ENCODE data around the gene PPP1R37. TPM values are rescaled to one million over a fixed set of nuclear protein-coding genes. Genes with fewer than 3 reads are reported as not detected.

Gene PPP1R37
- total RNA-seq, 1 donor from 2014 or later = 19.2 TPM

- H3K4me3 ChIP-seq (ENCODE audit: low read depth, low read length) = no peak overlapping the region
- FAIRE-seq = no peak
- TF ChIP-seq, protein P1, sequence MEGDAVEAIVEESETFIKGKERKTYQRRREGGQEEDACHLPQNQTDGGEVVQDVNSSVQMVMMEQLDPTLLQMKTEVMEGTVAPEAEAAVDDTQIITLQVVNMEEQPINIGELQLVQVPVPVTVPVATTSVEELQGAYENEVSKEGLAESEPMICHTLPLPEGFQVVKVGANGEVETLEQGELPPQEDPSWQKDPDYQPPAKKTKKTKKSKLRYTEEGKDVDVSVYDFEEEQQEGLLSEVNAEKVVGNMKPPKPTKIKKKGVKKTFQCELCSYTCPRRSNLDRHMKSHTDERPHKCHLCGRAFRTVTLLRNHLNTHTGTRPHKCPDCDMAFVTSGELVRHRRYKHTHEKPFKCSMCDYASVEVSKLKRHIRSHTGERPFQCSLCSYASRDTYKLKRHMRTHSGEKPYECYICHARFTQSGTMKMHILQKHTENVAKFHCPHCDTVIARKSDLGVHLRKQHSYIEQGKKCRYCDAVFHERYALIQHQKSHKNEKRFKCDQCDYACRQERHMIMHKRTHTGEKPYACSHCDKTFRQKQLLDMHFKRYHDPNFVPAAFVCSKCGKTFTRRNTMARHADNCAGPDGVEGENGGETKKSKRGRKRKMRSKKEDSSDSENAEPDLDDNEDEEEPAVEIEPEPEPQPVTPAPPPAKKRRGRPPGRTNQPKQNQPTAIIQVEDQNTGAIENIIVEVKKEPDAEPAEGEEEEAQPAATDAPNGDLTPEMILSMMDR (IDR thresholded peaks at IDR 0.05; ENCODE audit: insufficient read depth, low read length, severe bottlenecking) = no peak
- peak; percentile 48 for DNase-seq (ENCODE audit: low read depth)
- peaks cover 19% of the 10 kb centered on the region for H3K36me3 ChIP-seq (ENCODE audit: control insufficient read depth, insufficient read depth, low read length)
- H3K27me3 ChIP-seq (ENCODE audit: control insufficient read depth, insufficient read depth, low read length) = no peaks in the 10 kb centered on the region
Observed at GRCh38 chr19:45049073-45049736, 43.8 kb upstream of the PPP1R37 start.

- DNase-seq (ENCODE audit: low read depth) (peak; percentile 70), FAIRE-seq (no peak)
- H3K36me3 ChIP-seq (ENCODE audit: control insufficient read depth, insufficient read depth, low read length) = peaks cover 20% of the 10 kb centered on the region
- no peaks in the 10 kb centered on the region for H3K27me3 ChIP-seq (ENCODE audit: control insufficient read depth, insufficient read depth, low read length)
- TF ChIP-seq, protein P1 (IDR thresholded peaks at IDR 0.05; ENCODE audit: insufficient read depth, low read length, severe bottlenecking) = no peak
- H3K4me3 ChIP-seq (ENCODE audit: low read depth, low read length) = no peak overlapping the region
Observed at GRCh38 chr19:45050036-45050435, 42.9 kb upstream of the PPP1R37 start.

DNA sequence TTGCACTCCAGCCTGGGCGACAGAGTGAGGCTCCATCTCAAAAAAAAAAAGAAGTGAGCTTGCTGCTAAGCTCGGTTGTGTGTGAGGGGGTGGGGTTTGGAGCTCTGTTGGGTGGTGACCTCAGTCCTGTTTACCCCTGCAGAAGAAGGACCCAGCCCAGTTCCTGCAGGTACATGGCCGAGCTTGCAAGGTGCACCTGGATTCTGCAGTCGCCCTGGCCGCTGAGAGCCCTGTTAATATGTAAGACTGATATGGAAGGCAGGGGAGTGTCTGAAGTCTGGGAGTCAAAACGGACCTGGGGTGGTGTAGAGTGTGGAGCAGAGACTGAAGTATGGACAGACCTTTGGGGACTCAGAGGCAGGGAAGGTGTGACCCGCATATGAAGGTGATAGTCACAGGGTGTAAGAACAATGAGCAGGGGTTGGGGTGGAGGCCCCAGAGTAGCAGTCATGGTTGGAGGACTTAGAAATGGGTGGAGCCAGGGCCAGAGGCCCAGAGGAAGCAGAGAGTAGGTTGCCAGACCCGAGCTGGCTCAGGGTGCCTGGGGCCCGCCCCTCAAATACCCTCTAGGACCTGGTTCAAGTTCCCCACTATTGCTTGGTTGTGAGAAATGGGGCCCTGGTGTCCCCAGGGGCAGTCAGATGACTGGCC lies 40.9 kb upstream of the PPP1R37 start:
- TF ChIP-seq, protein P1 (IDR thresholded peaks at IDR 0.05; ENCODE audit: insufficient read depth, low read length, severe bottlenecking) = no peak
- no peak for FAIRE-seq
- peaks cover 26% of the 10 kb centered on the region for H3K36me3 ChIP-seq (ENCODE audit: control insufficient read depth, insufficient read depth, low read length)

DNA sequence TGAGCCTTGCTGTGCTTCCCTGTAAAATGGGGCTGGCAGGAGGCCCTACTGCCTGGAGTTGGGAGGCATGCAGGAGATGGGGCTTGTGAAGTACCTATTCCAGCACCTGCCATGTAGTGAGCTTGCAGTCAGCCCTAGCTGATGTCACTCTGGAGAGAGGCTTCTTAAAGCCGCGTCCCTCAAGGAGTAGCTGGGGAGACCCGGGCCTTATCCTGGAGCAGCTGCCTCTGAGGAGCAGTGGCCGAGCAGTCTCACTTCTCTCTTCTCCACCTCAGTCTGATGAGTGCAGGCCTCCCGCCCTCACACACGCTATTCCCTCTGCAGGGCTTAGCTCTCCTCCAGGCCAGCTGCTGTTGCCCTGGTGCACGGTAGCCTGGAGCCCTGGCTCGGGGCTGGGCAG lies 36.1 kb upstream of the PPP1R37 start:
- FAIRE-seq (no peak), DNase-seq (ENCODE audit: low read depth) (no peak)
- H3K36me3 ChIP-seq (ENCODE audit: control insufficient read depth, insufficient read depth, low read length) = peaks cover 55% of the 10 kb centered on the region
- no peaks in the 10 kb centered on the region for H3K27me3 ChIP-seq (ENCODE audit: control insufficient read depth, insufficient read depth, low read length)
- TF ChIP-seq, protein P1 (IDR thresholded peaks at IDR 0.05; ENCODE audit: insufficient read depth, low read length, severe bottlenecking) = no peak
- no peak overlapping the region for H3K4me3 ChIP-seq (ENCODE audit: low read depth, low read length)

More for the DNA sequence above, 40.9 kb upstream of the PPP1R37 start:
- DNase-seq (ENCODE audit: low read depth) = no peak
- Histone ChIP-seq H3K4me3 (ENCODE audit: low read depth, low read length) (no peak overlapping the region), H3K27me3 (ENCODE audit: control insufficient read depth, insufficient read depth, low read length) (no peaks in the 10 kb centered on the region)

DNA sequence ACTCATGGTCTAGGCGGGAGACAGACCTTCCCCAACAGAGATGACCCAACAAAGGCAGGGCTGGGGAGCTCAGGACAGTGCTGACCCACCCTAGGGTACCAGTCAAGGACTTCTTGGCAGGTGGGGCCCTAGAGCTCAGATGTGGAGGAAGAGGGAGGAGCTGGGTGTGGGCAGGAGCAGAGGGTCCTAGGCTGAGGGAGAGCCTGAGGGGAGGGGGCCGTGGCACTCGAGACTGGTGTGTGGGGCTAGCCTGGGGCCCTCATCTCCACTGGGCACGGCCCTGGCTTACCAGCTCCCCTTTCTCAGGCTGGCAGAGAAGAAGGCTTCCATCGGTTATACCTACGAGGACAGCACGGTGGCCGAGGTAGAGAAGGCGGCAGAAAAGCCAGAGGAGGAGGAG lies 35.5 kb upstream of the PPP1R37 start:
- no peak overlapping the region for H3K4me3 ChIP-seq (ENCODE audit: low read depth, low read length)
- H3K27me3 ChIP-seq (ENCODE audit: control insufficient read depth, insufficient read depth, low read length) = no peaks in the 10 kb centered on the region
- peaks cover 53% of the 10 kb centered on the region for H3K36me3 ChIP-seq (ENCODE audit: control insufficient read depth, insufficient read depth, low read length)
- DNase-seq (ENCODE audit: low read depth) (no peak), FAIRE-seq (no peak)
- TF ChIP-seq, protein P1 (IDR thresholded peaks at IDR 0.05; ENCODE audit: insufficient read depth, low read length, severe bottlenecking) = no peak
